Mucosa of descending colon (tissue), 3 donors: ENCODE data around the gene NGDN. TPM values are rescaled to one million over a fixed set of nuclear protein-coding genes. Genes with fewer than 3 reads are reported as not detected.
A peak's percentile ranks its signal among the peaks of the same experiment; 100 is the strongest.
"Not testable (repeated sequence)": the region's sequence is repeated elsewhere in the genome, so short reads cannot be mapped to it uniquely, and the experiment has no call there.

Experiments used
- ATAC-seq: fragments of 200-7000 bp; cut with Tn5 transposase; one replicate; pipeline ENCODE4 v1.9.1; 2020; ENCODE audit warnings: mild to moderate bottlenecking, moderate library complexity
- DNase-seq, 3 donors: peaks; one replicate each; pipeline ENCODE4 v3.0.0-alpha.2; 2020
- H3K36me3 ChIP-seq: fragments of 200-600 bp; one replicate; pipeline ENCODE4 v1.8.0; 2021; ENCODE audit warnings: low read depth, mild to moderate bottlenecking
- H3K4me1 ChIP-seq: fragments of 200-600 bp; one replicate; pipeline ENCODE4 v1.8.0; 2021; ENCODE audit warnings: low read depth, mild to moderate bottlenecking
- H3K4me3 ChIP-seq: fragments of 200-600 bp; one replicate; pipeline ENCODE4 v1.8.0; 2021; ENCODE audit warnings: mild to moderate bottlenecking
- H3K9me3 ChIP-seq: fragments of 200-600 bp; one replicate; pipeline ENCODE4 v1.8.0; 2021; ENCODE audit warnings: mild to moderate bottlenecking
- CTCF ChIP-seq: fragments of 200-600 bp; IDR thresholded peaks from one replicate; pipeline ENCODE4 v1.8.0; 2022; ENCODE audit warnings: antibody characterized with exemption, mild to moderate bottlenecking
- intact Hi-C, 2 donors: fragments of 100-400 bp; cut with DNase I in 1 of 2; cut with micrococcal nuclease in 1 of 2; formaldehyde crosslinking; loops; one replicate each; pipeline versions ENCODE4 v1.11.0 to v1.11.1; 2022; cut with DNase I, micrococcal nuclease
- total RNA-seq, 3 donors: library from RNA; stranded (reverse); fragmentation: NEBNext Ultra II Directional in 2 of 3; extraction: Animal tissue kit (Norgen Biotek cat#: 25700) in 2 of 3; gene quantifications; one replicate each; pipeline versions ENCODE4 v1.2.1 to v1.2.4, GENCODE V29; 2021 to 2023
- donor health status: DM: no; HTN: no; CAD: no; lungs with moderate emphysema.
- donor health status: DM: no; HTN: no; CAD: no.
- donor health status: DM: no; HTN: yes; CAD: no.

Gene NGDN
- total RNA-seq, 3 donors from 2014 or later = 29.1 to 35.3 (median 29.9) TPM

GRCh38 chr14:23447361-23448350 is 21.8 kb upstream of the NGDN start:
- ATAC-seq (peak; percentile 98), DNase-seq (peak; percentile 67 to 90 (median 73))

GRCh38 chr14:23449314-23449713 is 20.2 kb upstream of the NGDN start:
- intact Hi-C loops = no loop called here
- peaks cover 25% of the 10 kb centered on the region for H3K4me1 ChIP-seq
- H3K36me3 ChIP-seq = no peaks in the 10 kb centered on the region
- H3K4me3 ChIP-seq = no peak overlapping the region
- ATAC-seq = no peak
- TF ChIP-seq CTCF = no peak
- DNase-seq = no peak
- H3K9me3 ChIP-seq = no peaks in the 10 kb centered on the region

More at GRCh38 chr14:23447361-23448350, 21.8 kb upstream of the NGDN start:
- Histone ChIP-seq H3K4me1 (peaks cover 25% of the 10 kb centered on the region), H3K9me3 (no peaks in the 10 kb centered on the region), H3K36me3 (no peaks in the 10 kb centered on the region), H3K4me3 (no peak overlapping the region)
- intact Hi-C loops = no loop called here
- no peak for TF ChIP-seq CTCF

- no peak for ATAC-seq
- intact Hi-C loops = no loop called here
- no peak for TF ChIP-seq CTCF
- Histone ChIP-seq H3K4me1 (peaks cover 25% of the 10 kb centered on the region), H3K9me3 (no peaks in the 10 kb centered on the region), H3K36me3 (no peaks in the 10 kb centered on the region), H3K4me3 (no peak overlapping the region)
- DNase-seq = no peak
Observed at GRCh38 chr14:23450379-23450778, 19.1 kb upstream of the NGDN start.

- Histone ChIP-seq H3K36me3 (no peaks in the 10 kb centered on the region), H3K9me3 (no peaks in the 10 kb centered on the region), H3K4me3 (no peak overlapping the region), H3K4me1 (peaks cover 13% of the 10 kb centered on the region)
- intact Hi-C loops = no loop called here
- no peak for ATAC-seq
- no peak for TF ChIP-seq CTCF
- DNase-seq = no peak
Observed at GRCh38 chr14:23452237-23452636, 17.3 kb upstream of the NGDN start.

- intact Hi-C loops = no loop called here
- peaks cover 6% of the 10 kb centered on the region for H3K4me1 ChIP-seq
- TF ChIP-seq CTCF = no peak
- no peak overlapping the region for H3K4me3 ChIP-seq
- H3K36me3 ChIP-seq = no peaks in the 10 kb centered on the region
- no peak for DNase-seq
- no peaks in the 10 kb centered on the region for H3K9me3 ChIP-seq
- ATAC-seq = peak; percentile 18
Observed at GRCh38 chr14:23454445-23454856, 15.1 kb upstream of the NGDN start.

GRCh38 chr14:23456883-23457586 is 12.5 kb upstream of the NGDN start:
- intact Hi-C loops, H3K4me1 ChIP-seq: not testable (repeated sequence)

More at GRCh38 chr14:23456883-23457586, 12.5 kb upstream of the NGDN start:
- H3K36me3 ChIP-seq, H3K9me3 ChIP-seq, H3K4me3 ChIP-seq, DNase-seq: not testable (repeated sequence)
- ATAC-seq = peak; percentile 6
